Measurements from ENCODE around the gene RELA.
"Not testable (repeated sequence)": the region's sequence is repeated elsewhere in the genome, so short reads cannot be mapped to it uniquely, and the experiment has no call there.

DNA sequence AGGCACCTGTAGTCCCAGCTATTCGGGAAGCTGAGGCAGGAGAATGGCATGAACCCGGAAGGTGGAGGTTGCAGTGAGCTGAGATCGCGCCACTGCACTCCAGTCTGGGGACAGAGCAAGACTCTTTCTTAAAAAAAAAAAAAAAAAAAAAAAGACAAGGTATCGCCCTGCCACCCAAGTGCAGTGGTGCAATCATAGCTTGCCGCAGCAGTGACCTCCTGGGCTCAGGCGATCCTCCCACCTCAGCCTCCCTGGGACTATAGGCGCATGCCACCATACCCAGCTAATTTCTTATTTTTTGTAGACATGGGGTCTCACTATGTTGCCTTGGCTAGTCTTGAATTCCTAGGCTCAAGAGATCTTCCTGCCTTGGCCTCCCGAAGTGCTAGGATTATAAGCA, 1.8 kb downstream of the RELA start:
- TF ChIP-seq ZNF785 (tag by site-specific recombination; IDR thresholded peaks at IDR 0.05); ZNF133 (tag by site-specific recombination; IDR thresholded peaks at IDR 0.05); PRDM2 (tag by site-specific recombination; IDR thresholded peaks at IDR 0.05; ENCODE audit: borderline replicate concordance); ZNF639 (tag by site-specific recombination; IDR thresholded peaks at IDR 0.05); ZBTB1 (tag by site-specific recombination; IDR thresholded peaks at IDR 0.05); KLF16 (tag by site-specific recombination; IDR thresholded peaks at IDR 0.05); ZNF843 (tag by site-specific recombination; IDR thresholded peaks at IDR 0.05); ZNF513 (tag by site-specific recombination; IDR thresholded peaks at IDR 0.05); ZNF623 (tag by site-specific recombination; IDR thresholded peaks at IDR 0.05); TSHZ1 (tag by site-specific recombination; IDR thresholded peaks at IDR 0.05; ENCODE audit: borderline replicate concordance): not testable (repeated sequence)
- TF ChIP-seq, protein P1, sequence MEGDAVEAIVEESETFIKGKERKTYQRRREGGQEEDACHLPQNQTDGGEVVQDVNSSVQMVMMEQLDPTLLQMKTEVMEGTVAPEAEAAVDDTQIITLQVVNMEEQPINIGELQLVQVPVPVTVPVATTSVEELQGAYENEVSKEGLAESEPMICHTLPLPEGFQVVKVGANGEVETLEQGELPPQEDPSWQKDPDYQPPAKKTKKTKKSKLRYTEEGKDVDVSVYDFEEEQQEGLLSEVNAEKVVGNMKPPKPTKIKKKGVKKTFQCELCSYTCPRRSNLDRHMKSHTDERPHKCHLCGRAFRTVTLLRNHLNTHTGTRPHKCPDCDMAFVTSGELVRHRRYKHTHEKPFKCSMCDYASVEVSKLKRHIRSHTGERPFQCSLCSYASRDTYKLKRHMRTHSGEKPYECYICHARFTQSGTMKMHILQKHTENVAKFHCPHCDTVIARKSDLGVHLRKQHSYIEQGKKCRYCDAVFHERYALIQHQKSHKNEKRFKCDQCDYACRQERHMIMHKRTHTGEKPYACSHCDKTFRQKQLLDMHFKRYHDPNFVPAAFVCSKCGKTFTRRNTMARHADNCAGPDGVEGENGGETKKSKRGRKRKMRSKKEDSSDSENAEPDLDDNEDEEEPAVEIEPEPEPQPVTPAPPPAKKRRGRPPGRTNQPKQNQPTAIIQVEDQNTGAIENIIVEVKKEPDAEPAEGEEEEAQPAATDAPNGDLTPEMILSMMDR (tag by site-specific recombination; IDR thresholded peaks at IDR 0.05) = not testable (repeated sequence)
- TF ChIP-seq, protein P2, sequence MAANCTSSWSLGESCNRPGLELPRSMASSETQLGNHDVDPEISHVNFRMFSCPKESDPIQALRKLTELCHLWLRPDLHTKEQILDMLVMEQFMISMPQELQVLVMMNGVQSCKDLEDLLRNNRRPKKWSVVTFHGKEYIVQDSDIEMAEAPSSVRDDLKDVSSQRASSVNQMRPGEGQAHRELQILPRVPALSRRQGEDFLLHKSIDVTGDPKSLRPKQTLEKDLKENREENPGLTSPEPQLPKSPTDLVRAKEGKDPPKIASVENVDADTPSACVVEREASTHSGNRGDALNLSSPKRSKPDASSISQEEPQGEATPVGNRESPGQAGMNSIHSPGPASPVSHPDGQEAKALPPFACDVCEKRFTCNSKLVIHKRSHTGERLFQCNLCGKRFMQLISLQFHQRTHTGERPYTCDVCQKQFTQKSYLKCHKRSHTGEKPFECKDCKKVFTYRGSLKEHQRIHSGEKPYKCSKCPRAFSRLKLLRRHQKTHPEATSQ (tag by site-specific recombination; IDR thresholded peaks at IDR 0.05) = not testable (repeated sequence)
- TF ChIP-seq, protein P3, sequence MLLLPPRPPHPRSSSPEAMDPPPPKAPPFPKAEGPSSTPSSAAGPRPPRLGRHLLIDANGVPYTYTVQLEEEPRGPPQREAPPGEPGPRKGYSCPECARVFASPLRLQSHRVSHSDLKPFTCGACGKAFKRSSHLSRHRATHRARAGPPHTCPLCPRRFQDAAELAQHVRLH (tag by site-specific recombination; IDR thresholded peaks at IDR 0.05) = not testable (repeated sequence)
- TF ChIP-seq, protein P4, sequence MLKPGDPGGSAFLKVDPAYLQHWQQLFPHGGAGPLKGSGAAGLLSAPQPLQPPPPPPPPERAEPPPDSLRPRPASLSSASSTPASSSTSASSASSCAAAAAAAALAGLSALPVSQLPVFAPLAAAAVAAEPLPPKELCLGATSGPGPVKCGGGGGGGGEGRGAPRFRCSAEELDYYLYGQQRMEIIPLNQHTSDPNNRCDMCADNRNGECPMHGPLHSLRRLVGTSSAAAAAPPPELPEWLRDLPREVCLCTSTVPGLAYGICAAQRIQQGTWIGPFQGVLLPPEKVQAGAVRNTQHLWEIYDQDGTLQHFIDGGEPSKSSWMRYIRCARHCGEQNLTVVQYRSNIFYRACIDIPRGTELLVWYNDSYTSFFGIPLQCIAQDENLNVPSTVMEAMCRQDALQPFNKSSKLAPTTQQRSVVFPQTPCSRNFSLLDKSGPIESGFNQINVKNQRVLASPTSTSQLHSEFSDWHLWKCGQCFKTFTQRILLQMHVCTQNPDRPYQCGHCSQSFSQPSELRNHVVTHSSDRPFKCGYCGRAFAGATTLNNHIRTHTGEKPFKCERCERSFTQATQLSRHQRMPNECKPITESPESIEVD (tag by site-specific recombination; IDR thresholded peaks at IDR 0.05) = not testable (repeated sequence)

Measured in HEK293 (cell line).